RPMI8226 (cell line): ENCODE measurements around the gene LNPEP.
"Not testable (repeated sequence)": the region's sequence is repeated elsewhere in the genome, so short reads cannot be mapped to it uniquely, and the experiment has no call there.

Experiments
- DNase-seq: peaks from one replicate; pipeline ENCODE4 v3.0.0-alpha.2; 2015

The LNPEP gene

GRCh38 chr5:97070234-97070633 lies 134.4 kb downstream of the LNPEP start:
- no peak for DNase-seq

GRCh38 chr5:97071101-97071500 lies 135.2 kb downstream of the LNPEP start:
- no peak for DNase-seq

GRCh38 chr5:97071993-97072392 lies 136.1 kb downstream of the LNPEP start:
- DNase-seq: no peak

- DNase-seq: no peak
These were observed 136.8 kb downstream of the LNPEP start for GRCh38 chr5:97072696-97073095.

GRCh38 chr5:97073420-97073819 lies 137.5 kb downstream of the LNPEP start:
- no peak for DNase-seq

GRCh38 chr5:97074859-97075489 lies 139.1 kb downstream of the LNPEP start:
- no peak for DNase-seq

- no peak for DNase-seq
These were observed 139.8 kb downstream of the LNPEP start for GRCh38 chr5:97075649-97076048.

- DNase-seq: no peak
These were observed 140.2 kb downstream of the LNPEP start for GRCh38 chr5:97076098-97076497.

GRCh38 chr5:97077246-97077645 lies 141.4 kb downstream of the LNPEP start:
- no peak for DNase-seq

GRCh38 chr5:97078958-97079743 lies 143.3 kb downstream of the LNPEP start:
- no peak for DNase-seq

- not testable (repeated sequence) for DNase-seq
These were observed 149.0 kb downstream of the LNPEP start for GRCh38 chr5:97084782-97085458.

- DNase-seq: no peak
These were observed 149.7 kb downstream of the LNPEP start for GRCh38 chr5:97085459-97086181.
